PC-9 (cell line): Measurements from ENCODE around the gene PPP1CA. TPM values are rescaled to one million over a fixed set of nuclear protein-coding genes. Genes with fewer than 3 reads are reported as not detected.
"Not testable (repeated sequence)": the region's sequence is repeated elsewhere in the genome, so short reads cannot be mapped to it uniquely, and the experiment has no call there.

Source experiments
- BruUV-seq: library from RNA; stranded (reverse); fragments of 400-500 nt; replicated peaks from 2 replicates; lab custom pipeline; 2021; lab: Mats Ljungman, UMichigan
- CTCF ChIA-PET: fragments of 300-600 bp; sonication (Branson Sonifier 250); formaldehyde crosslinking; loops from one replicate; lab custom pipeline; 2022; ENCODE audit warnings: antibody characterized with exemption; lab: Charles Lee
- POLR2A ChIA-PET: fragments of 300-600 bp; sonication (Branson Sonifier 250); formaldehyde crosslinking; loops from one replicate; lab custom pipeline; 2022; ENCODE audit warnings: antibody characterized with exemption; ENCODE audit not compliant: unreplicated experiment; lab: Charles Lee
- DNase-seq, 2 experiments: peaks; one replicate each; pipeline versions ENCODE4 v3.0.0 to v3.0.0-alpha.2; 2015 to 2022; ENCODE audit warnings: mixed read lengths in 1 of 2
- H2AFZ ChIP-seq: fragments of 200-600 bp; sonication (generic); 2 replicates; pipeline ENCODE4 v1.8.1; 2017; ENCODE audit warnings: antibody characterized with exemption
- H3F3A ChIP-seq: fragments of 200-600 bp; sonication (generic); 2 replicates; pipeline ENCODE4 v1.8.1; 2017; ENCODE audit warnings: antibody characterized with exemption, mild to moderate bottlenecking, low read depth; ENCODE audit not compliant: insufficient read depth
- H3K27ac ChIP-seq: fragments of 200-600 bp; sonication (generic); 2 replicates; pipeline ENCODE4 v1.6.1; 2016; ENCODE audit warnings: mixed run types
- H3K27me3 ChIP-seq: fragments of 200-600 bp; sonication (generic); 2 replicates; pipeline ENCODE4 v1.6.1; 2016; ENCODE audit warnings: low read depth, mixed run types; ENCODE audit not compliant: insufficient read depth
- H3K36me3 ChIP-seq: fragments of 200-600 bp; sonication (generic); 2 replicates; pipeline ENCODE4 v1.6.1; 2016; ENCODE audit warnings: low read depth, mixed run types
- H3K4me1 ChIP-seq: fragments of 200-600 bp; sonication (generic); replicated peaks from 2 replicates; pipeline ENCODE4 v1.6.1; 2016; ENCODE audit warnings: mixed run types; ENCODE audit not compliant: insufficient read depth
- H3K4me2 ChIP-seq: fragments of 200-600 bp; sonication (generic); 2 replicates; pipeline ENCODE4 v1.6.1; 2017; ENCODE audit warnings: mixed run types
- H3K4me3 ChIP-seq: fragments of 200-600 bp; sonication (generic); 2 replicates; pipeline ENCODE4 v1.6.1; 2016; ENCODE audit warnings: mixed run types
- H3K79me2 ChIP-seq: fragments of 200-600 bp; sonication (generic); 2 replicates; pipeline ENCODE4 v1.6.1; 2017; ENCODE audit warnings: low read depth, mixed run types
- H3K9me2 ChIP-seq: fragments of 200-600 bp; sonication (generic); 2 replicates; pipeline ENCODE4 v1.8.1; 2017; ENCODE audit warnings: mild to moderate bottlenecking; ENCODE audit not compliant: insufficient read depth
- H3K9me3 ChIP-seq: fragments of 200-600 bp; sonication (generic); 2 replicates; pipeline ENCODE4 v1.8.1; 2016; ENCODE audit warnings: low read depth; ENCODE audit not compliant: insufficient read depth
- H4K20me1 ChIP-seq: fragments of 200-600 bp; sonication (generic); 2 replicates; pipeline ENCODE4 v1.8.1; 2017; ENCODE audit not compliant: insufficient read depth
- EZH2 ChIP-seq: fragments of 200-600 bp; sonication (generic); IDR thresholded peaks from 2 replicates; pipeline ENCODE4 v1.8.0; 2017; ENCODE audit warnings: antibody characterized with exemption, low read depth
- intact Hi-C: fragments of 100-400 bp; cut with micrococcal nuclease; formaldehyde crosslinking; loops from one replicate; pipeline ENCODE4 v1.10.0; 2022; ENCODE audit not compliant: unreplicated experiment
- total RNA-seq: library from RNA; stranded (reverse); gene quantifications from 2 replicates; pipeline ENCODE4 v1.2.3, GENCODE V29; 2021
- TF ChIP-seq, protein P1 (sequence below): fragments of 200-600 bp; sonication (generic); conservative IDR thresholded peaks from 2 replicates; pipeline ENCODE4 v1.6.1; 2017; ENCODE audit warnings: mixed run types, antibody characterized with exemption, mild to moderate bottlenecking, moderate library complexity

Gene PPP1CA
- total RNA-seq, 1 experiment from 2014 or later = 306 TPM

DNA sequence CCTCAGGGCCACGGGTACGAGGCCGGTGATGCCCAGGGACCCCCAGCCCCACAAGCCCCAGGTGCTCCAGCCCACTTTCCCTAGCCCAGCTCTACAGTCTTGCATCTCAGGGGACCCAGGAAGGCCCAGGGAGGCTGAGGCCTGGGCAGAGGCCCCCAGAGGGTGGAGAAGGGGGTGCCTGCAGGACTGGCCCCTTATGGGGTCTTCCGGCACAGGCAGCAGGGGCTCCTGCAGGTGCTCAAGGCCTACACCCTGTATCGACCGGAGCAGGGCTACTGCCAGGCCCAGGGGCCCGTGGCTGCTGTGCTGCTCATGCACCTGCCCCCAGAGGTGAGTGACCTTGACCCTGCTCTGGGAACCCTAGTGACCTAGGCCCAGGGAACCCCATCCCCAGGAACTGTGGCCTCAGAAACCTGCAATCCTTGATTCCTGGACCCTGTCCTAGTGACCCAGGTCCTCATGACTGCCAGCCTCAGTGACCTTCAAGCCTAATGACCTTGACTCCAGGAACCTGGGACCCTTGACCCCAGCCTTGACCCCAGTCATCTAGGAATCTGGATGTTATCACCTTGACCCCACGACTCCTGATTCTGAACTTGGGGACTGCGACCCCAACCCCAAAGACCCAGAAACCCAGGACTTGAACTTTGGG, 4.2 kb upstream of the PPP1CA start:
- Histone ChIP-seq H3K27me3 (no peaks in the 10 kb centered on the region), H3K4me1 (peaks cover 6% of the 10 kb centered on the region), H2AFZ (no peak overlapping the region), H3K27ac (no peak overlapping the region), H4K20me1 (no peaks in the 10 kb centered on the region), H3K4me2 (no peak overlapping the region), H3K79me2 (peaks cover 5% of the 10 kb centered on the region), H3K36me3 (no peaks in the 10 kb centered on the region), H3K9me3 (no peaks in the 10 kb centered on the region), H3K9me2 (no peaks in the 10 kb centered on the region), H3F3A (peaks cover 13% of the 10 kb centered on the region; the same call in 1 of the 2 replicates), H3K4me3 (no peak overlapping the region)
- TF ChIP-seq EZH2 = no peak
- TF ChIP-seq, protein P1, sequence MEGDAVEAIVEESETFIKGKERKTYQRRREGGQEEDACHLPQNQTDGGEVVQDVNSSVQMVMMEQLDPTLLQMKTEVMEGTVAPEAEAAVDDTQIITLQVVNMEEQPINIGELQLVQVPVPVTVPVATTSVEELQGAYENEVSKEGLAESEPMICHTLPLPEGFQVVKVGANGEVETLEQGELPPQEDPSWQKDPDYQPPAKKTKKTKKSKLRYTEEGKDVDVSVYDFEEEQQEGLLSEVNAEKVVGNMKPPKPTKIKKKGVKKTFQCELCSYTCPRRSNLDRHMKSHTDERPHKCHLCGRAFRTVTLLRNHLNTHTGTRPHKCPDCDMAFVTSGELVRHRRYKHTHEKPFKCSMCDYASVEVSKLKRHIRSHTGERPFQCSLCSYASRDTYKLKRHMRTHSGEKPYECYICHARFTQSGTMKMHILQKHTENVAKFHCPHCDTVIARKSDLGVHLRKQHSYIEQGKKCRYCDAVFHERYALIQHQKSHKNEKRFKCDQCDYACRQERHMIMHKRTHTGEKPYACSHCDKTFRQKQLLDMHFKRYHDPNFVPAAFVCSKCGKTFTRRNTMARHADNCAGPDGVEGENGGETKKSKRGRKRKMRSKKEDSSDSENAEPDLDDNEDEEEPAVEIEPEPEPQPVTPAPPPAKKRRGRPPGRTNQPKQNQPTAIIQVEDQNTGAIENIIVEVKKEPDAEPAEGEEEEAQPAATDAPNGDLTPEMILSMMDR = no peak
- BruUV-seq = no TSS peak
- ChIA-PET POLR2A (interaction anchor here (0.6 kb wide), 2 partner anchors 18 to 51 kb away, joined by 3 read pairs; no protein-coding TSS in a partner anchor), CTCF (interaction anchor here (0.6 kb wide), 1 partner anchor 311 kb away, joined by 6 read pairs; no protein-coding TSS in a partner anchor)
- intact Hi-C loops = no loop called here
- DNase-seq = no peak

DNA sequence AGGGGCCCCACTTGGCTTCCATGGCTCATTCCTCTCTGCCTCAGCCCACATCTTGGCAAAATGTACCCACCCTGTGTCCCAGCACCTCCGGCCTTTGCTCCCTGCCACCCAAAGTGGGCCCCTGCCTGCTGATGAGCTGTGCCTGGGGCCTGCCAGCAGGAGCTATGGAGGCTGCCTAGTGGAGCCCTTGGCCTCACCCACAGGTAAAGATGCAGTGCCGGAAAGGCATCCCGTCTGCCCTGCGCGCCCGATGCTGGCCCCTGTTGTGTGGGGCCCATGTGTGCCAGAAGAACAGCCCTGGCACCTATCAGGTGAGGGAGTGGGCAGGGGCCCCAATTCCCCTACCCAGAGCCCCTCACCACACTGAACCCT, 3.5 kb upstream of the PPP1CA start:
- peaks cover 12% of the 10 kb centered on the region for H3K4me1 ChIP-seq
- H3K79me2 ChIP-seq = peaks cover 12% of the 10 kb centered on the region
- no peaks in the 10 kb centered on the region for H3K9me2 ChIP-seq
- H4K20me1 ChIP-seq = no peaks in the 10 kb centered on the region
- CTCF ChIA-PET = interaction anchor here (0.6 kb wide), 1 partner anchor 311 kb away, joined by 6 read pairs; no protein-coding TSS in a partner anchor
- no peak overlapping the region for H3K4me3 ChIP-seq
- TF ChIP-seq, protein P1 = no peak
- TF ChIP-seq EZH2 = no peak
- no peak overlapping the region for H2AFZ ChIP-seq
- BruUV-seq = no TSS peak
- H3K27ac ChIP-seq = no peak overlapping the region
- H3K27me3 ChIP-seq = no peaks in the 10 kb centered on the region
- DNase-seq = no peak
- POLR2A ChIA-PET = interaction anchor here (0.6 kb wide), 2 partner anchors 51 to 116 kb away, joined by 3 to 4 read pairs; partner anchors contain the start of gene ANKRD13D
- no peaks in the 10 kb centered on the region for H3K36me3 ChIP-seq
- no peak overlapping the region for H3K4me2 ChIP-seq
- H3F3A ChIP-seq = peaks cover 13% of the 10 kb centered on the region; the same call in 1 of the 2 replicates
- intact Hi-C loops = no loop called here
- H3K9me3 ChIP-seq = no peaks in the 10 kb centered on the region

DNA sequence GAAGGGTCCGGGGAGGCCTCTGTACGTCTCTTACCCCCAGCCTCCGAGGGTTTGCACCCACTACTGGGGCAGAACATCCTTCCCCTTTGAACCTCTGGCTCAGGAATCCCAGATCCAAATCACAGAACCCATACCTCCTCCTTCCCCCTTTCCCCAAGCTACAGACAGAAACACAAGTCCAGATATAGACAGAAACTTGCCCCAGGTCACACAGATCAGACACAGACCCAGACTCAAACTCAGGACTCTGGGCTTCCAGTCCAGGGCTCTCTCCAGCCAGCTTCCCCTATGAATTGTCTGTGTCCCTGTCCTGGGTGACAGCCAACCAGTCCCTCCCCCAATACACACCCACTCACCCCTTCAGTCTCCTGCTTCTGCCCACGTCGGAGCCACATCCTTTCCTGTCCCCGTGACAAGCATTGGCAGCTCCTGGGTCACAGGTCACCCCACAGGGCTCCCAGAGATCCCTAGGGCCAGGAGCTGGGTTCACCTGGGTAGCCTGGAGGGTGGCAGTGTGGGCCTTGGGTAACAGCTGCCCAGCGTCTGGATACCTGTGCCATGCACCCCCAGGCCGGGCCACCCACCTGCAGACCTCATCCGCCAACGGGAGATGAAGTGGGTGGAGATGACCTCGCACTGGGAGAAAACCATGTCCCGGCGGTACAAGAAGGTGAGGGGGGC, 3.0 kb upstream of the PPP1CA start:
- peaks cover 17% of the 10 kb centered on the region for H3K79me2 ChIP-seq
- H3K27me3 ChIP-seq = no peaks in the 10 kb centered on the region
- H3K9me3 ChIP-seq = no peaks in the 10 kb centered on the region
- no peak overlapping the region for H3K4me3 ChIP-seq
- no peaks in the 10 kb centered on the region for H3K9me2 ChIP-seq
- DNase-seq = no peak
- peaks cover 13% of the 10 kb centered on the region; the same call in 1 of the 2 replicates for H3F3A ChIP-seq
- intact Hi-C loops = no loop called here
- peaks cover 14% of the 10 kb centered on the region for H3K4me1 ChIP-seq
- H3K27ac ChIP-seq = no peak overlapping the region
- H2AFZ ChIP-seq = no peak overlapping the region
- no peaks in the 10 kb centered on the region for H3K36me3 ChIP-seq
- no peak for TF ChIP-seq EZH2
- TF ChIP-seq, protein P1 = no peak
- ChIA-PET POLR2A (interaction anchor here (0.6 kb wide), 1 partner anchor 116 kb away, joined by 4 read pairs; the partner anchor contains the start of gene ANKRD13D), CTCF (interaction anchor here (1.1 kb wide), 1 partner anchor 226 kb away, joined by 4 read pairs; no protein-coding TSS in a partner anchor)
- H4K20me1 ChIP-seq = no peaks in the 10 kb centered on the region
- H3K4me2 ChIP-seq = no peak overlapping the region
- BruUV-seq = no TSS peak

DNA sequence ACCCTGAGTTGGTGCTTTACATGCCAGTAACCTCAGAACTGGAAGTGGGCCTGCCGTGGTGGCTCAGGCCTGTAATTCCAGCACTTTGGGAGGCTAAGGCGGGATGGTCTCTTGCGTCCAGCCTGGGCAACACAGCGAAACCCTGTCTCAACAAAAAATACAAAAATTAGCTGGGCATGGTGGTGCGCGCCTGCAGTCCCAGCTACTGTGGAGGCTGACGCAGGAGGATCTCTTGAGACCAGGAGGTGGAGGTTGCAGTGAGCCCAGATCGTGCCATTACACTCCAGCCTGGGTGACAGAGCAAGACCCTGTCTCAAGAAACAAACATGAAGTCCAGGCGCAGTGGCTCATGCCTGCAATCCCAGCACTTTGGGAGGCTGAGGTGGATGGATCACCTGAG, 1.4 kb upstream of the PPP1CA start:
- H3K27ac ChIP-seq, POLR2A ChIA-PET, H3K4me2 ChIP-seq, DNase-seq, H3K4me3 ChIP-seq, intact Hi-C loops, H2AFZ ChIP-seq, H3K36me3 ChIP-seq, BruUV-seq, H3K9me2 ChIP-seq, H4K20me1 ChIP-seq, H3K9me3 ChIP-seq, H3K27me3 ChIP-seq, CTCF ChIA-PET: not testable (repeated sequence)
- H3K79me2 ChIP-seq = peaks cover 20% of the 10 kb centered on the region
- peaks cover 14% of the 10 kb centered on the region for H3K4me1 ChIP-seq
- H3F3A ChIP-seq = peaks cover 18% of the 10 kb centered on the region; the same call in 1 of the 2 replicates
